Keratinocyte (primary cell): ENCODE results near the gene VWA3A. TPM values are rescaled to one million over a fixed set of nuclear protein-coding genes. Genes with fewer than 3 reads are reported as not detected.

Experiments used
- DNase-seq: peaks from one replicate; pipeline ENCODE4 v3.0.0-alpha.2; 2011; ENCODE audit warnings: low read depth, missing footprints, low spot score
- FAIRE-seq: peaks from 2 replicates; lab custom pipeline; 2011; peaks lifted over from hg19 to GRCh38; lab: Jason Lieb, UNC
- H2AFZ ChIP-seq: 2 replicates; pipeline ENCODE4 v1.6.0; 2012; ENCODE audit warnings: low read length, control low read depth, inconsistent platforms; ENCODE audit not compliant: control insufficient read depth
- H3K27ac ChIP-seq: 2 replicates; pipeline ENCODE4 v1.5.1; 2011; ENCODE audit warnings: low read length; ENCODE audit not compliant: control insufficient read depth, insufficient read depth
- H3K27me3 ChIP-seq: 3 replicates; pipeline ENCODE4 v1.6.0; 2011; ENCODE audit warnings: low read length; ENCODE audit not compliant: control insufficient read depth, insufficient read depth; ENCODE audit errors: extremely low read depth
- H3K36me3 ChIP-seq, 2 experiments: 2 replicates in 1 of 2; 3 replicates in 1 of 2; pipeline ENCODE4 v1.5.1; 2011; ENCODE audit warnings: low read length in 2 of 2, mild to moderate bottlenecking in 1 of 2; ENCODE audit not compliant: control insufficient read depth in 2 of 2, insufficient read depth in 2 of 2; ENCODE audit errors: extremely low read depth in 1 of 2
- H3K4me1 ChIP-seq: 3 replicates; pipeline ENCODE4 v1.5.1; 2011; ENCODE audit warnings: low read length; ENCODE audit not compliant: control insufficient read depth, insufficient read depth; ENCODE audit errors: extremely low read depth
- H3K4me2 ChIP-seq: 3 replicates; pipeline ENCODE4 v1.6.0; 2011; ENCODE audit warnings: low read depth, low read length; ENCODE audit not compliant: control insufficient read depth, insufficient read depth; ENCODE audit errors: extremely low read depth
- H3K4me3 ChIP-seq, 3 experiments: fragments of 200-600 bp in 1 of 3; sonication (generic) in 1 of 3; 2 replicates in 2 of 3; 3 replicates in 1 of 3; pipeline ENCODE4 v1.5.1; 2011 to 2016; ENCODE audit warnings: low read length in 3 of 3, mild to moderate bottlenecking in 3 of 3, control low read depth in 2 of 3, inconsistent platforms in 1 of 3, low read depth in 1 of 3, mixed read lengths in 1 of 3, mixed run types in 1 of 3, moderate library complexity in 1 of 3; ENCODE audit not compliant: control insufficient read depth in 2 of 3, insufficient read depth in 2 of 3; ENCODE audit errors: extremely low read depth in 1 of 3
- H3K79me2 ChIP-seq: 2 replicates; pipeline ENCODE4 v1.6.0; 2012; ENCODE audit warnings: low read length; ENCODE audit not compliant: control insufficient read depth, insufficient read depth
- H3K9ac ChIP-seq: 3 replicates; pipeline ENCODE4 v1.6.0; 2011; ENCODE audit warnings: low read length; ENCODE audit not compliant: control insufficient read depth, insufficient read depth; ENCODE audit errors: extremely low read depth
- H3K9me1 ChIP-seq: 3 replicates; pipeline ENCODE4 v1.6.0; 2011; ENCODE audit warnings: low read length; ENCODE audit not compliant: control insufficient read depth, insufficient read depth; ENCODE audit errors: extremely low read depth
- H3K9me3 ChIP-seq: 2 replicates; pipeline ENCODE4 v1.5.1; 2012; ENCODE audit warnings: low read depth, low read length; ENCODE audit not compliant: control insufficient read depth
- H4K20me1 ChIP-seq: 3 replicates; pipeline ENCODE4 v1.6.0; 2011; ENCODE audit warnings: low read length; ENCODE audit not compliant: control insufficient read depth, insufficient read depth; ENCODE audit errors: extremely low read depth
- EZH2 ChIP-seq: IDR thresholded peaks from one replicate; pipeline ENCODE4 v1.6.1; 2012; ENCODE audit warnings: inconsistent platforms, mild to moderate bottlenecking, low read length, moderate library complexity
- dilution Hi-C: fragments of 300-500 bp; cut with MboI; formaldehyde crosslinking; loops from one replicate; pipeline ENCODE4 v1.7.0; 2020; ENCODE audit warnings: low sequenced_read_pairs; ENCODE audit not compliant: extremely low pct_ligation_motif_present
- polyA plus RNA-seq, 5 experiments: library from polyadenylated mRNA; depleted of rRNA in 3 of 5; stranded (reverse) in 3 of 5; stranded (forward) in 1 of 5; unstranded in 1 of 5; fragments of >200 nt; gene quantifications; 1 replicate in 1 of 5; 2 replicates in 3 of 5; 3 replicates in 1 of 5; pipeline versions ENCODE4 v1.2.1 to v1.2.3, GENCODE V29; 2011 to 2012; ENCODE audit warnings: missing spikeins in 2 of 5, low read depth in 1 of 5, low replicate concordance in 1 of 5
- TF ChIP-seq, protein P1 (sequence below), 3 experiments: IDR thresholded peaks in 1 of 3; conservative IDR thresholded peaks in 1 of 3; optimal IDR thresholded peaks in 1 of 3; 2 replicates in 2 of 3; 3 replicates in 1 of 3; pipeline versions ENCODE3 to v1.5.1; 2011; ENCODE audit warnings: low read length in 3 of 3, mild to moderate bottlenecking in 3 of 3, moderate library complexity in 2 of 3, control low read depth in 1 of 3, inconsistent platforms in 1 of 3; ENCODE audit not compliant: insufficient read depth in 2 of 3; ENCODE audit errors: extremely low read depth in 1 of 3

Gene VWA3A
- polyA plus RNA-seq, 1 donor (not counting 4 experiments of a cell fraction or from before 2014, with no cell fraction given), result 0.05 TPM

DNA sequence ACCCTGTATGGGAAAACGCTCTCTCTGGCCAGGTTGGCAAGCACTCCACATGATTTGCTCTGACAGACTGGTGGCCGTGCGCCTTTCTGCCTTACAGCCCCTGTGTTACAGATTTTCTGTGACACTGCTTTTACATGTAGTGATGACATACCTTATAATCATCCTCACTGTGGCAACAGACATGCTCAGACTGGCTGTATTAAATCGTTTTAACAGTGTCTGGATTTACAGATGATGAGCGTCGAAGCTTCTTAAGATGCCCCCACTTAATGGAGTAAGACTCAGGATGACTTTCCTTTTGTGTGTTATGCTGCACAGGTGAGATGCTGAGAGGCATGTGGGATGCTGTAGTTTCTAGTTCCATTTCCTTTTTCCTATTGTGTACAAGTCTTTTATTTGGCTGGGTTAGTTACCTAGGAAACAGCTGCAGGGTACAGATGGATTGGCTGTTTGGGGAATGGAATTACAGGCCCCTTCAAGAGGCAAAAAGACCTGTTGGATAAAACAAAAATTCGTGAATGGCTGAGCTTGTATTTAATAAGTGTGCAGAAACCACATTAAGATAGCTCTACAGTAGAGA, 20.9 kb upstream of the VWA3A start:
- dilution Hi-C loops, result no loop called here
- Histone ChIP-seq H3K27ac (peak overlapping the region; percentile 95), H2AFZ (no peak overlapping the region), H3K9me1 (no peaks in the 10 kb centered on the region), H3K9ac (peak overlapping the region; percentile 82), H3K4me1 (peaks cover 59% of the 10 kb centered on the region), H3K27me3 (no peaks in the 10 kb centered on the region), H4K20me1 (peaks cover 2% of the 10 kb centered on the region), H3K79me2 (peaks cover 62% of the 10 kb centered on the region), H3K9me3 (no peaks in the 10 kb centered on the region), H3K4me2 (peak overlapping the region; percentile 90), H3K4me3 (peak overlapping the region in 2 of 3 experiments; percentile 37 to 52), H3K36me3 (peaks cover 2 to 4% of the 10 kb centered on the region in 2 experiments)
- DNase-seq (peak; percentile 72), FAIRE-seq (peak; percentile 96)
- TF ChIP-seq, protein P1, sequence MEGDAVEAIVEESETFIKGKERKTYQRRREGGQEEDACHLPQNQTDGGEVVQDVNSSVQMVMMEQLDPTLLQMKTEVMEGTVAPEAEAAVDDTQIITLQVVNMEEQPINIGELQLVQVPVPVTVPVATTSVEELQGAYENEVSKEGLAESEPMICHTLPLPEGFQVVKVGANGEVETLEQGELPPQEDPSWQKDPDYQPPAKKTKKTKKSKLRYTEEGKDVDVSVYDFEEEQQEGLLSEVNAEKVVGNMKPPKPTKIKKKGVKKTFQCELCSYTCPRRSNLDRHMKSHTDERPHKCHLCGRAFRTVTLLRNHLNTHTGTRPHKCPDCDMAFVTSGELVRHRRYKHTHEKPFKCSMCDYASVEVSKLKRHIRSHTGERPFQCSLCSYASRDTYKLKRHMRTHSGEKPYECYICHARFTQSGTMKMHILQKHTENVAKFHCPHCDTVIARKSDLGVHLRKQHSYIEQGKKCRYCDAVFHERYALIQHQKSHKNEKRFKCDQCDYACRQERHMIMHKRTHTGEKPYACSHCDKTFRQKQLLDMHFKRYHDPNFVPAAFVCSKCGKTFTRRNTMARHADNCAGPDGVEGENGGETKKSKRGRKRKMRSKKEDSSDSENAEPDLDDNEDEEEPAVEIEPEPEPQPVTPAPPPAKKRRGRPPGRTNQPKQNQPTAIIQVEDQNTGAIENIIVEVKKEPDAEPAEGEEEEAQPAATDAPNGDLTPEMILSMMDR (optimal IDR thresholded peaks at IDR 0.05 in 1 of 3, IDR thresholded peaks at IDR 0.05 in 1 of 3, conservative IDR thresholded peaks at IDR 0.05 in 1 of 3; ENCODE audit: extremely low read depth in 1 of 3, insufficient read depth in 2 of 3, low read length in 3 of 3), result no peak
- TF ChIP-seq EZH2, result no peak

DNA sequence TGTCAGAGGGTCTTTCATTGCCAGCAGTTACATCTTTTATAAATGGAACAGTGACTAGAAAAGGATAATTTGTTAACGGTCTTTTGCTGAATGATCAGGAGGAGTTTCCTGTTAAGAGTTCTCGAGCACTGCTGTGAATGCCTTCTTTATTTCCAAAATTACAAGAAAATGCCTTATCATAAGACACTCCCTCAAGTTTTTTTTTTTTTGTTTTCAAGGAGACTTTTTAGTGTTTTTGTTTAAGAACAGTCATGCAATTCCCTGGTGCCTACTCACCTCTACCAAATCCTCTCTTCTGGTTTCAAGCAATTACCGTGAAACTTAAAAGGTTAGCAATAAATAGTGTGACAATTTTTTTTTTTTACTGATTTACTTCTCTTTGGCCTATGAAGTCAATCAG, 19.0 kb upstream of the VWA3A start:
- peak overlapping the region; percentile 27 for H3K27ac ChIP-seq
- H3K9me1 ChIP-seq, result no peaks in the 10 kb centered on the region
- peaks cover 59% of the 10 kb centered on the region for H3K4me1 ChIP-seq
- H3K4me3 ChIP-seq, result no peak overlapping the region
- H4K20me1 ChIP-seq, result peaks cover 2% of the 10 kb centered on the region
- TF ChIP-seq, protein P1 (optimal IDR thresholded peaks at IDR 0.05 in 1 of 3, IDR thresholded peaks at IDR 0.05 in 1 of 3, conservative IDR thresholded peaks at IDR 0.05 in 1 of 3; ENCODE audit: extremely low read depth in 1 of 3, insufficient read depth in 2 of 3, low read length in 3 of 3), result no peak
- TF ChIP-seq EZH2, result no peak
- peaks cover 54% of the 10 kb centered on the region for H3K79me2 ChIP-seq
- dilution Hi-C loops, result no loop called here
- H3K9me3 ChIP-seq, result no peaks in the 10 kb centered on the region
- H3K36me3 ChIP-seq, result peaks cover 2 to 7% of the 10 kb centered on the region in 2 experiments
- H3K4me2 ChIP-seq, result no peak overlapping the region
- H3K27me3 ChIP-seq, result no peaks in the 10 kb centered on the region
- no peak overlapping the region for H3K9ac ChIP-seq
- no peak overlapping the region for H2AFZ ChIP-seq
- FAIRE-seq (no peak), DNase-seq (no peak)
